Central memory CD8-positive, alpha-beta T cell (primary cell): ENCODE results near the gene MACC1.
"Not testable (repeated sequence)": the region's sequence is repeated elsewhere in the genome, so short reads cannot be mapped to it uniquely, and the experiment has no call there.

Source experiments
- ATAC-seq: fragments of 150-1000 bp; cut with Tn5 transposase; replicated peaks from 2 replicates; pipeline ENCODE4 v1.10.0; 2022; ENCODE audit warnings: mild to moderate bottlenecking, moderate FRiP score, moderate number of reproducible peaks; ENCODE audit not compliant: poor library complexity, severe bottlenecking; ENCODE audit errors: extremely low read depth
- DNase-seq, 2 donors: peaks; one replicate each; pipeline ENCODE4 v3.0.0; 2021; ENCODE audit warnings: low spot score in 2 of 2
- H3K27ac Mint-ChIP-seq: one replicate; pipeline ENCODE4 v1.8.0; 2022; ENCODE audit warnings: low read depth, mild to moderate bottlenecking, moderate library complexity, mixed read lengths
- H3K27me3 Mint-ChIP-seq: one replicate; pipeline ENCODE4 v1.8.0; 2022; ENCODE audit warnings: mixed read lengths
- H3K36me3 Mint-ChIP-seq: one replicate; pipeline ENCODE4 v1.8.0; 2022; ENCODE audit warnings: mild to moderate bottlenecking, moderate library complexity, mixed read lengths; ENCODE audit not compliant: insufficient read depth
- H3K4me1 Mint-ChIP-seq: one replicate; pipeline ENCODE4 v1.8.0; 2022; ENCODE audit warnings: mixed read lengths
- H3K4me3 Mint-ChIP-seq: one replicate; pipeline ENCODE4 v1.8.0; 2022; ENCODE audit warnings: mild to moderate bottlenecking, moderate library complexity, mixed read lengths
- H3K9me3 Mint-ChIP-seq: one replicate; pipeline ENCODE4 v1.8.0; 2022; ENCODE audit warnings: mixed read lengths

Gene MACC1

DNA sequence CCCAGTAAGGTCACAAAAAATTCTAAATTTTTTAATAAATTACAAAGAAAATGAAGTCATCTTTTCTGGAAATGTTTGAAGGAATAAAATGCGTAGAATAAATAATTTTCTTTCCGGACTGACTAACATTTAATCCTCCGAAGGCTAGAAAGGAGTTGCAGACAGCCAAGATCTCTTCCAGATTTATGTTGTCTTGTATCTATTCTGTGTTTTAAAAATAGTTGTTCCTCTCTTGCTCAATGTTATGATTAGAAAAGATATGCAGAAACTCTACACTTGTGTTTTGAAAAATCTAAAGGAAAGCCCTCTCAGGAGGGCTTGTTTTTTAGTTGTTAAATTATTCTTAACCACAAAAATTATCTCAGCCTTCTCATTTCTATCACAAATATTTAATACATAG, 70.7 kb downstream of the MACC1 start:
- Mint-ChIP-seq H3K27me3 (no peaks in the 10 kb centered on the region), H3K27ac (no peak overlapping the region), H3K36me3 (no peaks in the 10 kb centered on the region), H3K9me3 (no peaks in the 10 kb centered on the region), H3K4me1 (no peaks in the 10 kb centered on the region), H3K4me3 (no peak overlapping the region)
- ATAC-seq (no peak), DNase-seq (no peak)

DNA sequence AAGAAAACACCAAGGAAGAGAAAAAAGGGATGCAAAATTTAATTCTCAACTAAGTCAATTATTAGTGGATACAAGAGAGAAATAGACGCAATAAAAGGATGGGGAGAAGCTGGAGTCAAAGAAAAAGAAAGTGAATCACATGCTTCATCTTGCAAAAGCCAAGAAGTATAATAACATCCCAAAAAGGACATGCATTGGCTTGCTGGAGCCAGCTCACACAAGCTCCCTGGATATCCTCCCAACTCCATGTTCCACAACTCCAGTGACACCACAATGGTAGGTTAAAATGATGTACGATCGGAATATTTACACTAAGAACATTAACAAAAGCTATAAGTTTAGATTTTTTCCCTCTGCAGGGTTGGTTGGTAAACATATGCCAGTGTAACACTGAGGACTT, 72.4 kb downstream of the MACC1 start:
- no peaks in the 10 kb centered on the region for H3K9me3 Mint-ChIP-seq

DNA sequence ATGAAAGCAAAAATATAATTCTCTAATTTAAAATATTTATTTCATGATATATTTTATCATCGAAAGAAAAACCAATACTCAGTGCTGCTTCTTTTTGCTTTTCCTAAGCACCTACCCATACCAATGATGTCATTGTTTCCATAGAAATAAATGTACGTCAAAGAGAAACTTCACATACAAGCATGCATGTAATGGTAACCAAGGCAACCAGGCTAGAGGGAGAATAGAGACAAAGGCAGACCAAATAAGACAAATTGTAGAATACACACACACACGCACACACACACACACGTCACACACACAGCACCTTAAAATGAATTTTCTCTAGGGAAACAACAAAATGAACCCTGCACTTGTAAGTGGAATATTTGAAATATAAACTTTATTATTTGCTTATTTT, 75.5 kb downstream of the MACC1 start:
- no peak for DNase-seq
- Mint-ChIP-seq H3K9me3 (no peaks in the 10 kb centered on the region), H3K36me3 (no peaks in the 10 kb centered on the region), H3K27ac (no peak overlapping the region), H3K4me1 (no peaks in the 10 kb centered on the region), H3K4me3 (no peak overlapping the region), H3K27me3 (no peaks in the 10 kb centered on the region)
- no peak for ATAC-seq

More for the DNA sequence above, 72.4 kb downstream of the MACC1 start:
- no peaks in the 10 kb centered on the region for H3K27me3 Mint-ChIP-seq
- ATAC-seq = no peak
- no peak for DNase-seq
- H3K4me3 Mint-ChIP-seq = no peak overlapping the region
- H3K4me1 Mint-ChIP-seq = no peaks in the 10 kb centered on the region
- H3K27ac Mint-ChIP-seq = no peak overlapping the region
- no peaks in the 10 kb centered on the region for H3K36me3 Mint-ChIP-seq

DNA sequence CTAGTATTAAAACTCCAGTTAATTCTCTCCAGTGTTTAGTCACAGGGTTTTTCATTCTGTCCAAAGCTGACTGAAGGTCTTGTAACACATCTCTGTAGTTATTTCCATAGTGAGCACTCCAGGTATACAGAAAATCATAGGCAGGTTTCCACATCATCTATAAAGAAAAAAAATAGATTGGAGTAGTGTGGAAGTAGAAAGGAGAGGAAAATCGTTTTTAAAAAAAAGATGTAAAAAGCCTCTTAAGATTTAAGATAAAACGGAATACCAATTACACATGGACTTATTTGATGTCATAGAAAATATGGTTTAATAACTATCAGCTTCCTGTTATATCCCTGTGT, 76.2 kb downstream of the MACC1 start:
- no peak for DNase-seq
- Mint-ChIP-seq H3K9me3 (no peaks in the 10 kb centered on the region), H3K4me3 (no peak overlapping the region), H3K27ac (no peak overlapping the region), H3K4me1 (no peaks in the 10 kb centered on the region), H3K27me3 (no peaks in the 10 kb centered on the region), H3K36me3 (no peaks in the 10 kb centered on the region)
- no peak for ATAC-seq

DNA sequence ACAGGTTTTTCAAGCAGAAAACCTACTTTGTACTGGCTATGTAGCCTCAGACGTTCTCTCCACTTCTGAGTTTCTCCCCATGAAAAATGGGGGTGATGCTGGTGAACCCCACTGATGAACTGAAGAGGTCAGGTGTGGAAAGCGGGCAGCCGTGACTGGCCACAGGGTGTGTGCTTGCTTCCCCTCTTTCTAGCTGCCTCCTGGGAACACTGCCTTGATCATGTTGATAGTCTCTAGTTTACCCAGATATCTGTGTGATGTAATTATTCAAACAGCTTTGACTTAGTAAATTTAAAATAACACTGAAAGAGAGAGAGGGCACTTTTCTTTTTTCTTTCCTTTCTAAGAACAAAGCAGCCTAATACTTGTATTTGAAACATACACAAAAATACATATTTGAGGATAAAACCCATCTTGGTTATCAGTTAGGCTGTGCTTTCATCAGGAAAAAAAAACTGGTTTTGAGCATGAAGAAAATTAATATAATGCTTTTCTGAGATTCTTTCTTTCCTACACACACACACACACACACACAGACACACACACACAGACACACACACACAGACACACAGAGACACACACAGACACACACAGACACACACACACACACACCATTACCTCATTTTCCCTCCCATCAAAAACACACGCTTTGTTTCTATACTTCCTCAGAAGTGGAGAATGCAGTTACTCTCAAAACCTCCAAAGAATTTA, 76.7 kb downstream of the MACC1 start:
- no peak for ATAC-seq
- H3K4me3 Mint-ChIP-seq = no peak overlapping the region
- no peak overlapping the region for H3K27ac Mint-ChIP-seq
- no peak for DNase-seq
- no peaks in the 10 kb centered on the region for H3K27me3 Mint-ChIP-seq
- H3K4me1 Mint-ChIP-seq = no peaks in the 10 kb centered on the region
- H3K9me3 Mint-ChIP-seq = no peaks in the 10 kb centered on the region
- no peaks in the 10 kb centered on the region for H3K36me3 Mint-ChIP-seq

DNA sequence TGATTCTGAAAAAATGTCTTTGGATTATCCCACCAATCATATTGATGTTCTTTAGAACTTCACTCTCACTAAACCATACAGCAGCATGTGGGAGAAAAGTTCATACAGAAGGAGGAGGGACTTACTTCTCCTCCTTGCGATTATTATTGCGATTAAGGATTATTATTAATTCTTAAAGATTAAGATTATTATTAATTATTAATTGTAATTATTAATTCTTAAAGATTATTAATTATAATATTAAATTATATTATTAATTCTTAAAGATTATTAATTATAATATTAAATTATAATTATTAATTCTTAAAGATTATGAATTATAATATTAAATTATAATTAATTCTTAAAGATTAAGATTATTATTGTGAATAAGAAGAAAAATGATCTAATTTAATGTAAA, 80.5 kb downstream of the MACC1 start:
- no peak overlapping the region for H3K4me3 Mint-ChIP-seq
- ATAC-seq = no peak
- no peaks in the 10 kb centered on the region for H3K4me1 Mint-ChIP-seq
- H3K9me3 Mint-ChIP-seq = no peaks in the 10 kb centered on the region
- no peaks in the 10 kb centered on the region for H3K36me3 Mint-ChIP-seq
- DNase-seq = no peak
- no peaks in the 10 kb centered on the region for H3K27me3 Mint-ChIP-seq
- no peak overlapping the region for H3K27ac Mint-ChIP-seq

DNA sequence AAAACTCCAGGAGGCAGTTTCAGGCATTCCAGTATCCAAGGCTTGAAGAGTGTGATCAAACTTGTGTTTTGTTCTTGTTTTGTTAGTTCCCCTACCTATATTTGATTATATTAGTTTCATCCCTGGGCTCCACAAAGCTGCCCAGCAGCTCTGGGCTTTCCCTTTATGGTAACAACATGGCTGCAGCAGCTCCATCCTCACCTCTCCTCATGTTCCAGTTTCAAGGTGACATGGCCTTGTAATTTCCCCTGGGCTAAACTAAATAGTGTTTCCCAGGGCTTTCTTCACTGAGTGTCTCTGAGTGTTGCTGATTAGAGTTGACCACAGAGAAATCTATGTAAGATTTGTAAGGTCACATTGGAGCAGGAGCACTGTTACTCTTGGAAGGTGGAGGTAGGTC, 83.4 kb downstream of the MACC1 start:
- Mint-ChIP-seq H3K27ac (no peak overlapping the region), H3K9me3 (no peaks in the 10 kb centered on the region), H3K36me3 (no peaks in the 10 kb centered on the region), H3K27me3 (no peaks in the 10 kb centered on the region), H3K4me1 (no peaks in the 10 kb centered on the region), H3K4me3 (no peak overlapping the region)
- DNase-seq (no peak), ATAC-seq (no peak)

DNA sequence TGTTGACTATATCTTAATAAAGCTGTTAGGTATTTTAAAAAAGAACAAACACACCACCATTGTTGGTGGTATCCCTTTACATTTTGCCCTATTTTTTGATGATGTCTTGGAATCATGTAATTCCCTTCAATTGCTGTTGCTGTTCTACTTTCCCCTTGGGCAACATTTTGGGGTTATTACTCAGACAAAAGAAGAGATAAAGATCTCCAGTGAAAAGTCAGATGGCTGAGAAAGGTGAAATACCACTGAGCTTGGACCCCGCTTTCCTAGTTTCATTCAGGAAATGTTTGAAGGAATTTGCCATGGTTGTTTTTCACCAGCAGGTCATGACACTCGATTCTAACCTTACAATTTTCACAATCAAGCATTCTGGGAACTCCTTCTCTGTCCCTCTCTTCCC, 84.6 kb downstream of the MACC1 start:
- no peaks in the 10 kb centered on the region for H3K9me3 Mint-ChIP-seq
- no peaks in the 10 kb centered on the region for H3K4me1 Mint-ChIP-seq
- H3K27ac Mint-ChIP-seq = no peak overlapping the region
- H3K4me3 Mint-ChIP-seq = no peak overlapping the region
- no peaks in the 10 kb centered on the region for H3K27me3 Mint-ChIP-seq
- ATAC-seq = no peak
- no peak for DNase-seq
- H3K36me3 Mint-ChIP-seq = no peaks in the 10 kb centered on the region

DNA sequence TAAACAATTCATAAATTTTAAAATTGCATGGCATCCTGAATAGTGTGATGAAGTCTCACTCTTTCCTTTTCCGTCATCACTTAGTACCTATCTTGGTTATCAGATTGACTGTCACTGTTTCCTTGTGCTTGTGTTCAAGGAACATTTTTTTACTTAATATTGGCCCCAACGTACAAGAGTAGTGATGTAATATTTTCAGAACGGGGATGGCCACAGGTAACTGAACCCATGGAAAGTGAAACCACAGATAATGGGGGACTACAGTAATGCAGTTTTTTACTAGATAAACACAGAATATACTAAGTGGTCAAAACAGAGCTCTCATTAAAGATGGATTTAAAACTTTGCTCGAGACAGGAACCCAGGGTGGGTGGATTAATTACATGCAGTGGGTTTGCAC, 85.4 kb downstream of the MACC1 start:
- Mint-ChIP-seq H3K36me3 (no peaks in the 10 kb centered on the region), H3K27ac (no peak overlapping the region), H3K4me3 (no peak overlapping the region), H3K9me3 (no peaks in the 10 kb centered on the region), H3K4me1 (no peaks in the 10 kb centered on the region), H3K27me3 (no peaks in the 10 kb centered on the region)
- DNase-seq (no peak), ATAC-seq (no peak)

DNA sequence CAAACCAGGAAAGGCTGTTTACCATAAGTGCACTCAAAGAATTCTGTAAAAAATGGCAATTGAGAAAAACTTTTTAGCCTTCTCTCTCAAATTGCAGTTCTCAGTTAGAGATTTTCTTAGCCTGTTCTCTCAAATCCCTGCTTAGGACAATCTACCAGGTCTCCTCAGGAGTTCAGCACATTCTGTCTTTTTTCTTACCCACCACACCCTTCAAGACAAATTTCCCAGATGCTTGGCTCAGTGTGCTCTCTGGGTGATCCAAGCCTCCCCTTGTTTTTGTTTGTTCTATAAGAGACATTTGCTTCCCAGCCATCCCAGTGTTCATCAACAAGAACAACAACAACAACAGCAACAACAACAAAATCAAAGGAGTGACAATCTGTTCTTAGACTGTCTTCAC, 87.3 kb downstream of the MACC1 start:
- Mint-ChIP-seq H3K9me3 (no peaks in the 10 kb centered on the region), H3K27ac (no peak overlapping the region), H3K4me3 (no peak overlapping the region), H3K4me1 (no peaks in the 10 kb centered on the region), H3K36me3 (no peaks in the 10 kb centered on the region), H3K27me3 (no peaks in the 10 kb centered on the region)
- DNase-seq (no peak), ATAC-seq (no peak)

DNA sequence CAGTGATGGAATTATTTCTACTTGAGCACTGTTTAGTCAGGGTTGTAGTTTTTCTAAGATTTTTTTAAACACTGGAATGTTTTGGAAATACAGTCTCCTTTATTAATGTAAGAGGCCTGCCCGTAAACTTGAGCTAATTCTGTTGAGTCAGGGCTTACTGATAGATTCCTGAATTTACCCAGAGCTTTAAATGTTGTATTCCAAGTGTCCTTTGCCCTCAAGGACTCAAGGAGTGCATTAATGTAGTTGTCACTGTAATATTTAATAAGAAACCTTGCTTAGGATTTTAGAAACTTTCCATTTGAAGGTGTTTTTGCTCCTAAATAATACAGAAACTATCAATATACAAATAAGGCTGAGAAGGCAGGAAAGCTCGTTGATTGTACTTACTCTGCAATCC, 89.2 kb downstream of the MACC1 start:
- Mint-ChIP-seq H3K9me3 (no peaks in the 10 kb centered on the region), H3K36me3 (no peaks in the 10 kb centered on the region), H3K27ac (no peak overlapping the region), H3K4me1 (no peaks in the 10 kb centered on the region), H3K4me3 (no peak overlapping the region), H3K27me3 (no peaks in the 10 kb centered on the region)
- DNase-seq (no peak), ATAC-seq (no peak)

DNA sequence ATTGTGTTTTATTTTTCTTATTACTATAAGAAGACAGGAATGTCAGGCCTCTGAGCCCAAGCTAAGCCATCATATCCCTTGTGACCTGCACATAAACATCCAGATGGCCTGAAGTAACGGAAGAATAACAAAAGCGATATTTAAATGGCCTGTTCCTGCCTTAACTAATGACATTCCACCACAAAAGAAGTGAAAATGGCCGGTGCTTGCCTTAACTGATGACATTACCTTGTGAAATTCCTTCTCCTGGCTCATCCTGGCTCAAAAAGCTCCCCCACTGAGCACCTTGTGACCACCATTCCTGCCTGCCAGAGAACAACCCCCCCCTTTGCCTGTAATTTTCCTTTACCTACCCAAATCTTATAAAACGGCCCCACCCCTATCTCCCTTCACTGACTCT, 91.1 kb downstream of the MACC1 start:
- ATAC-seq, H3K4me1 Mint-ChIP-seq, H3K4me3 Mint-ChIP-seq, H3K36me3 Mint-ChIP-seq, H3K9me3 Mint-ChIP-seq, H3K27ac Mint-ChIP-seq, DNase-seq, H3K27me3 Mint-ChIP-seq: not testable (repeated sequence)

DNA sequence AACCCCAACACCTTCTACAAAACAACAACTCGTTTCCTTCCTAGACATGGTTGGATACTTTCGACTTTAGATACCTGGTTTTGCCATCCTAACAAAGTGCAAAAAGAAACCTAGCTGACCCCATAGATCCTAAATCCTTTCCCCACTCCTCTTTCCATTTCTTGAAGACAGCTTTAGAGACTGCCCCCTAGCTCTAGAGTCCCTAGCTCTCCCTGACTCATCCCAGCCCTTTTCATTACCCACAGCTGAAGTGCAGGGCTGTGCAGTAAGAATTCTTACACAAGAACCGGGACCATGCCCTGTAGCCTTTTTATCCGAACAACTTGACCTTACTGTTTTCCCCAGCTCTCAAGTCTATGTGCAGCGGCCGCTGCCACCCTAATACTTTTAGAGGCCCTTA, 93.1 kb downstream of the MACC1 start:
- ATAC-seq = not testable (repeated sequence)

More for the DNA sequence above, 93.1 kb downstream of the MACC1 start:
- not testable (repeated sequence) for H3K4me1 Mint-ChIP-seq, H3K36me3 Mint-ChIP-seq, DNase-seq, H3K9me3 Mint-ChIP-seq, H3K27me3 Mint-ChIP-seq, H3K4me3 Mint-ChIP-seq, H3K27ac Mint-ChIP-seq
